GM21390 (cell line): ENCODE measurements around the gene FBLN2.

Experiments
- ATAC-seq: cut with Tn5 transposase; IDR thresholded peaks from one replicate; pipeline ENCODE4 v1.9.1; 2021; ENCODE audit not compliant: unreplicated experiment

The FBLN2 gene

DNA sequence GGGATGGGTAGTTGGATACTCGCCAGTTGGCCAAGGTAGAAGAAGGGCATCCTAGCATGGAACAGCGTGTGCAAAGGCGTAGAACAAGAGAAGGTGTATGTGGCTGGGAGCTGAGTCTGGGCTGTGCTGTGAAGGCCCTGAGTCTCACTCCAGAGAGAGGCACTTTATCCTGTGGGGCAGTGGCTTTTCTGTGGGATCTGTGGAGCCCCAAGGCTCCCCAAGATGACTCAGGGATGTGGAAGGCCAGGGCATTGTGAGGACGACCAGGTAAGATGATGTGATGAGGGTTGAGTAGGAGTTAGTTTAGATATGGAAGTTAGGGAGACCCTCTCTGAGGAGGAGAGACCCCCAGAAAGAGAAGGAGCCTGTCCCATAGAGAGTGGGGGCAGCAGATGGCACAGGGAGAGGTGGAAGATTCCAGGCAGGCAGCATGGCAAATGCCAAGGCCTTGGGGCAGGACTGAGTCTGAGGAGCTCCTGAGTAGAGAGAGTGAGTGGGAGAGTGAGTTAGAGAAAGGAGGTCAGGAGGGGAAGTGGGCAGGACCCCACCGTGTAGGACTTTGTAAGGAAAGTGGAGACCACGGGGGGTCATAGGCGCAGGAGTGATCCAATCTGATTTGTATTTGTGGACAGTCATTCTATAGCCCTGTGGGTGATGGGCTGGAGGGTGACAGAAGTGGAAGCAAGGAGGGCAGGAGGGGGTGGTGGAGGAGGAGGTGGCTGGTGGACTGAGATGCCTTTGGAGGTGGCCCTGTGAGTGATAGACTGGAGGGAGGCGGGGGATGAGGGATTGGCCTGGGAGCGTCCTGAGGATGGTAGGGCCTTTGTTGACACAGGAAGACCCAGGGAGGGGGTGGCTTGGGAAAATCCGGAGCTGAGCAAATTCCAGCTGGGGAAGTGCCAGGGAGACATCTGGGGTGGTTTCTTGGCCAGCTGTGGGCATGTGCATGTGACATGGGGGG lies 50.3 kb downstream of the FBLN2 start:
- no peak for ATAC-seq

DNA sequence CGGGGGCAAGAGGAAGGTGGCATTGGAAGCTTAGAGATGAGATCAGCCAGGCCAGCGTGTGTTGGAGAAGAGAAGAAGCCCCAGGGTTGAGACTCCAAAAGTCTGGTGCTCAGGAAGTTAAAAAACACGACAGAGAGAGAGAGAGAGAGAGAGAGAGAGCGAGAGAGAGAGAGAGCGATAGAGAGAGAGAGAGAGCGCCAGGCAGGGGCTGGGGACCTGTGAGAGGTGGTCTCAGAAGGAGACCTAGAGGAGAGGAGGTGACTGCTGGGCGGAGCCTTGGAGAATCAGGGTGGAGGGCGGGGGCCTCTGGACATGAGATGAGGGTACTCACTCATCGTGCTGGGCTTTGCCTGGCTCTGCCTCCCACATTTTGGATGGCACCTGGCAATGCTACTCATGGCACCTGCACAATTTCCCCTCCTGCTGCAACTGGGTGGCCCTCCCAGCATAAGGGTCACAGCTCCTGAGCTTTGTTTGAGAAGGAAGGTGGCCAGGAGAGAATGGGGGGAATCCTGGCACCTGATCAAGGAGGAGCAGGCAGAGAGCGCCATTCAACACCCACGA lies 51.0 kb downstream of the FBLN2 start:
- ATAC-seq = no peak

DNA sequence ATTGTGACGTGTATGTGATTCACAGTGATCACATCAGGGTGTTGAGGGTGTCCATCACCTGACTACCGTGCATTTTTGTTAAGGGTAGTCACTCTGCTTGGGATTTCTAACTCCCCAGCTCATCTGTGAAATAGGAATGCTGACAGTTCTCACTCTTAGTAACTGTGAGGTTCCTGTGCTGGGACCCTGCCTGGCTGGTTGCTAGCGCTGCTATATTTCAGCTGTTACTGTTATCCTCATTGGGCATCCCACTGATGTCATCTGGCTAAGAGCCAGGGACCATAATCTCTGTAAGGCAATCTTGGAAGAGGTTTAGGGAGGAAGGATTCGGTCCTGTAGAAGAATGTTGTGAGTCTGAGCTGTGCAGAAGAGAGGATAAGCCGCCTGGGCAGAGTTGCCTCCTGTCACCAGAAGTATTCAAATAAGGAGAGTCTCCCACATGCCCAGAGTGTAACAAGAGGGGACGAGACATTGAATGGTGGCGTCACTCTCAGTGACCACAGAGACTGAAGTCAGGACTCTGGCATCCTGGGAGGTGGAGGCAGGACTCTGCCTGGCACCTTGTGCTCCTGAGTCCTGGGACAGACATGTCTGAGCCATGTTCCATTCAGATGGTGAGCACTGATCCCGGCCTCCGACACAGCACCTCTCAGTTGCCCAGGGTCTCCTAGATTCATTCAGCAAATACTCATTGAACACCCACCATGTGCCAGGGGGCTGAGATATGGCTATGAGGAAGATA lies 52.2 kb downstream of the FBLN2 start:
- ATAC-seq = no peak

DNA sequence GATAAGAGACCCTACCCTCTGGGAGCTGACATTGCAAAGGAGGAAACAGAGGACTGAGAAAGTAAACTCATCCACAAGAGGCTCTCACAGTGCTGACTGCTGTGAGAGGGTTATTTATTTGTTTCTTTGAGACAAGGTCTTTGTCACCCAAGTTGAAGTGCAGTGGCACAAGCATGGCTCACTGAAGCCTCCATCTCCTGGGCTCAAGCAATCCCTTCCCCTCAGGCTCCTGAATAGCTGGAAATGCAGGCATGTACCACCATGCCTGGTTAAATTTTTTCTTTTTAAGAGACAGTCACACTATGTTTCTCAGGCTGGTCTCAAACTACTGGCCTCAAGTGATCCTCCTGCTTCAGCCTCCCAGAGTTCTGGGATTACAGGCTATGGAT lies 52.8 kb downstream of the FBLN2 start:
- ATAC-seq = no peak

DNA sequence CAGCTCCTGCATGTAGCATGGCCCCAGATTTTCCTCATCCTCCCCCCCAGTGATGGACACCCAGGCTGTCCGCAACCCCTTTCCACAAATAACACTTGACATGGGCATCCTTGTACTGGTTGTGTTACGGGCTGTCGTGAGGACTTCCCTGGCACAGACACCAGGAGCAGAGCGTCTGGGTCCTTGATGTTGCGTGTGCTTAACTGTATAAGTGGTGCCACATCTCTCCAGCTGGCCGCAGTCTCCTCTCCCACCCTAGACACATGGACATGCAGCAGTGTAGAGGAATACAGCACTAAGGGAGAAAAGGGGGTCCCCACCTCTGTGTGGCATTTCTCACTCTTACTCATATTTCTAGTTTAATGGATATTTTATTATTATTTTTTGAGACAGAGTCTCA lies 56.6 kb downstream of the FBLN2 start:
- no peak for ATAC-seq

DNA sequence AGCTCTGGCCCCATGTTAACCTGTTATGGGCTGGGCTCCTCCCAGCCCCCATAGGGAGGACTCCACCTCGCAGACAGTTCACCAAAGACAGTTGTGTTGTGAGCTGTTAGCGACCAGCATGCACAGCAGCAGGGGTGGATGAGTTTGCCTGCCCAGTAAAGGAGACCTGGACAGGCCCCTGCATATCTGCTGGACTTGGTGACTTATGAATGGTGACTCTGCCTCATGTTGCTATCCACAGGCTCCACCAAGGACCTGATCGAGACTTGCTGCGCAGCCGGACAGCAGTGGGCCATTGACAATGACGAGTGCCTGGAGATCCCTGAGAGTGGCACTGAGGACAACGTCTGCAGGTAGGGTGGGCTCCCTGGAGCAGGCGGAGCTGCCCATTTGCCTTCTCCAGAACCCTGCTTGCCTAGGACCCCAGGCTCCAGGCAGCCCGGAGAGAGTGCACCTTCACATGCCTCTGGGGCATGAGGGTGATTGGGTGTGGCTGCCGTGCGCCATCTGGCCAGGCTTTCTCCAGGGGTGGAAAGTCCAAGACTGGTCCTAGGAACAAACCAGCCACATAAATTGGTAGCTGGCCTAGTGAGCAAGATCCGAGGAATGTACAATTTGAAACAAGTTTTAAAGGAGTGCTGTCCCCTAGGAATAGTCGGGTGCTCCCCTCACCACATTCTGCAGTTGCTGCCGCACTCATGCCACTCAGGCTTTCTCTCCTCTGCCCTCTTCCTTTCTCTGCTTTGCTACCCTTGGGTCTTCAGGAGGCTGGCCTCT lies 59.1 kb downstream of the FBLN2 start:
- ATAC-seq = no peak

DNA sequence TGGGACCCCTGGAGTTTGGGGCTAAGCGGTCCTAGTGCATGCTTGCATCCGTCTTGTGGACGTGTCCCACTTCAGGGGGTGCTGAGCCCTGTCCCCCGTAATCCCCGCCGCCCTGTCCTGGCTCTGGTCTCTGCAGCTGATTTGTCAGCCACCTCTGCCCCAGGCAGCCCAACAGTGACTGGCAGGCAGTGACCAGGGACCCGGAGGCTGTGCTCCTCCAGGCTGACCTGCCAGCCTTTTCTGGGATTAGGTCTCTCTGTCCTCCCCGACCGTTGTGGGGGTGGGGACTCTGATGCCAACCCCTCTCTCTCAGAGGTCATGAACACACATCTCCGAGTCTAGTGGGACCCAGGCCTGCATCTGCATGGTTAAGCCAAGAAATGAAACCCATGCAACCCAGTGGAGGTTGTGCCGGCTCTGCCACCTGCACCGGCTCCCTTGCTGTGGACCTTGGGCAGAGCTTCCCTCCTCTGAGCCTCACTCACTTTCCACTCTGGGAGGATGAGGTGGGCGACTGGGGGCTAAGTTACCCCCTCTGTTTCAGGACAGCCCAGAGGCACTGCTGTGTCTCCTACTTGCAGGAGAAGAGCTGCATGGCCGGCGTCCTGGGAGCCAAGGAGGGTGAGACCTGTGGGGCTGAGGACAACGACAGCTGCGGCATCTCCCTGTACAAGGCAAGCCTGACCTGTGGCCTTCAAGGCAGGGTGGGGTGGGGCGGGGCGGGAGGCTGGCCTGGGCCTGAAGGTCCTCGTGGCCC lies 60.2 kb downstream of the FBLN2 start:
- no peak for ATAC-seq

DNA sequence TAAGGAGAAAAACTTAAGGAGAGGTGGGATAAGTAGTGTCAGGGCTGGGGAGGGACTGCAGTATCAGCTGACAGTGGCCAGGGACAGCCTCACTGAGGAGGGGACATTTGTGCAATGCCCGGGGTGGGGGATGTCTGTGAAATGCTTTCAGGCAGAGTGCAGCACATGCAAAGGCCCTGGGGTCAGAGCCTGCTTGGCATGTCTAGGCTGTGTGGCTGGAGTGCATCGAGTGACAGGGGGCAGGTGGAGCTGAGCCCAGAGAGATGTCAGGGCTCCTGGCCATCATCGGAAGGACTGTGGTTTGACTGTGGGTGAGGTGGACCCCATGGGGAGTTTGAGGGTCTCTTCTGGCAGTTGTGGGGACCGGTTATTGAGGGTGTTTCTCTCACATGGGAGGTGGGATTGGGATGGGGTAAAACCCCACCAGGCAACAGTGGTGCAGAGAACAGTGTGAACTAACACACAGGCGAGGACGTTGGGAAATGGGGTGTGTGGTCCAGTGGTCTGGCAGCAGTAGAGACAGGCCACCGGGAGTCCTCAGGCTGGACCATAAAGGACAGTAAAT lies 61.2 kb downstream of the FBLN2 start:
- no peak for ATAC-seq

DNA sequence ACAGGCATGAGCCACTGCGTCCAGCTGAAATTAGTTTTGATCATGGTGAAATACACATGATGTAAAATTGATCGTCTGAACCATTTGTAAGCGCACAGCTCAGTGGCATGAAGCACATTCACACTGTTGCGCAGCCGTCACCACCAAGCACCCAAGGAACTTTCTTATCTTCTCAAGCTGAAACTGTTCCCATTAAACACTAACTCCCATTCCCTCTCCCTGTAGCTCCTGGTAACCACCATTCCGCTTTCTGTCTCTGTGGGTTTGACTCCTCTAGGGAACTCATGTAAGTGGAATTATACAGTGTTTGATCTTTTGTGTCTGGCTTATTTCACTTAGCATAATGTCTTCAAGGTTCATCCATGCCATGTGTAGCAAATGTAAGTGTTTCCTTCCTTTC lies 62.3 kb downstream of the FBLN2 start:
- ATAC-seq = no peak

DNA sequence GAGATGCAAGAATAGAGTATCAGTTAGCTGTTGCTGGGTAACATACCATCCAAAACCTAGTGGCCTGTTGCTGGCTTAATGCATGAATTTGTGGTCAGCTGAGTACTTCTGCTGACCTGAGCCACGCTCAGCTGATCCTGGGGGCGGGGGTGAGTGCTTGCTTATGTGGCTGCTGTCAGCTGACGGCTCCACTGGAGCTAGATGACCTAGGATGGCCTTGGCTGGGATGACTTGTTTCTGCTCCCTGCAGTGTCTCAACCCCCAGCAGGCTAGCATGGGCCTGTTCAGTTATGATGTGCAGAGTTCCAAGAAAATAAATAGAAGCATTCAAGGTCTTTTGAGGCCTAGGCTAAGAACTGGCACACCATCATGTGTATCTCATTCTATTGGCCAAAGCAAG lies 63.9 kb downstream of the FBLN2 start:
- no peak for ATAC-seq

DNA sequence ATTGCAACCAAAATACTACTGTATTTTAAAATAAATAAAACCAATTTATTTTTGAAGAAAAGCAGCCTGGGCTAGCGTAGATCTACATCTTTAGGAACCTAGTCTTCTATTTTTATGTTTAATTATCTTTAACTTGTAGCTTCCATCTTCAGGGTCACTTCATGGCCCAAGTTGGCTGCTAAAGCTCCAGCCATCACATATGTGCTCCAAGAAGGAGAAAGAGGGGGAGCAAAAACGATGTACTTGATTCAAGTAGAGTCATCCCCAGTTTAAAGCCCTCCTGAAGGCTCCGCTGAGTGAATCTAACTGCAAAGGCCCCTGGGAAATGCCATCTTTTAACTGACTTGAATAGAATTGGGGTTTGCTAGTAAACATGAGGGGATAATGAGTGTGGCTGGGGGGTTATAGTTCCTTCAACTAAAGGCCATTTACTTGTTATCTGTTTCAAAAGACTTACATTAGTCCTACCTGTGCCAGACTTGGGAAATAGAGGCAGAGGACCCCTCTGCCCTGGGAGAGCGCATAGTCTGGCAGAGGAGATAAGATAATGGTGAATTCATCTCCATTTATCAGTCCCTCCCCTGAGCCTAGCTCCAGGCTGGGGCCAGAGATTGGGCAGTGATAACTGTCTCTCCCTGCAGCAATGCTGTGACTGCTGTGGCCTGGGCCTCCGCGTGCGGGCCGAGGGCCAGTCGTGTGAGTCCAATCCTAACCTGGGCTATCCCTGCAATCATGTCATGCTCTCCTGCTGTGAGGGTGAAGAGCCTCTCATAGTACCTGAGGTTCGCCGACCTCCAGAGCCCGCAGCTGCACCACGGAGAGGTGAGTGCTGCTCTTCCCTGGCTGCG lies 64.6 kb downstream of the FBLN2 start:
- no peak for ATAC-seq

DNA sequence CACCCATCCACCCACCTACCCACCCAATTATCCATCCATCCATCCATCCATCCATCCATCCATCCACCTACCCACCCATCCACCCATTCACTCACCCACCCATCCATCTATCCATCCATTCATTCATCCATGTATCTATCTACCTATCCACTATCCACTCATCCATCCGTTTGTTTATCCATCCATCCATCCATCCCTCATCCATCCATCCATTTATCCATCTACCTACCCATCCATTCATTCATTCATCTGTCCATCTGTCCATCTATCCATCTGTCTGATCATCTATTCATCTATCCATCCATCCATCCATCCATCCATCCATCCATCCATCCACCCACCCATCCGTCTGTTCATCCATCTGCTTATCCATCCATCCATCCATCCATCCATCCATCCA lies 65.7 kb downstream of the FBLN2 start:
- ATAC-seq = no peak

DNA sequence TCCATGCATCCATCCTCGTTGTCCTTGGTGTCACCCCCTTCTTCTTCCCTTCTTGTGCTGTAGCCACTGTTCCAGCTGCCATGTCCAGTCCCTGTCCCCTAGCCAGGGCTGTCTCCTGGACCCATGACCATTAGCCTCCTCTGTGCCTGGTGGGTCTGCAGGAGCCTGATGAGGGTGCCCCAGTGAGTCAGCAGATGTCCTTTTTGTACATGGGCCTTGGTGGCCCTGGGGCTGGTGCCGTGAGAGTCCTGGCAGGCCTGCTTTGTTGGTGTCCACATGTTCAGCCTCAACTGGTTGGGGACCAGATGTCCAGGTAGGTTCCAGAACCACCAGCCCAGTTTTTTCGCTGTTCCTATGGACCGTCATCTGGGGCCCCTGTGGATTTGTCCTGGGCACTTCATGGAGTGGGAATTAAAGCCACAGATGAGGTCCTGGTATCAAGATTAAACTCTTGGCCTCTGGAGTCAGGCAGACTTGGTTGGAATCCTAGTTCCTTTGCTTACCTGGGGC lies 66.1 kb downstream of the FBLN2 start:
- no peak for ATAC-seq

DNA sequence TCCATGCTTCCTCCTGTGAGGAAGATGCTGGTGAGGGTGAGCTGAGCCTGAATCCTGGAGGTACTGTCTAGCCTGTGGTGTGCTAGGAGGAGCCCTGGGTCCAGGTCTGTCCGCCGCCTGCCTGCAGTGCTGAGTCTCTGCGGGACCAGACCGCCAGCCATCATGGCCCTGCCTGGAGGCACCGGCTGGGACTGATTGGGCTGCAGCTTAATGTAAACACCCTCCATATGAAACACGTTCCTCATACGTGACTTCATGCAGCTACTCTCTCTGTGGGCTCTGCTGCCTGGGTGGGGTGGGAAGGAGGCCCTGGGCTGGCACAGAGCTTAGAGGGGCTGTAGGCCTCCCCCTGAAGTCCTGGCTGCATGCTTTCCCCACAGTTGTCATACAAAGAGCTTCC lies 67.4 kb downstream of the FBLN2 start:
- no peak for ATAC-seq

DNA sequence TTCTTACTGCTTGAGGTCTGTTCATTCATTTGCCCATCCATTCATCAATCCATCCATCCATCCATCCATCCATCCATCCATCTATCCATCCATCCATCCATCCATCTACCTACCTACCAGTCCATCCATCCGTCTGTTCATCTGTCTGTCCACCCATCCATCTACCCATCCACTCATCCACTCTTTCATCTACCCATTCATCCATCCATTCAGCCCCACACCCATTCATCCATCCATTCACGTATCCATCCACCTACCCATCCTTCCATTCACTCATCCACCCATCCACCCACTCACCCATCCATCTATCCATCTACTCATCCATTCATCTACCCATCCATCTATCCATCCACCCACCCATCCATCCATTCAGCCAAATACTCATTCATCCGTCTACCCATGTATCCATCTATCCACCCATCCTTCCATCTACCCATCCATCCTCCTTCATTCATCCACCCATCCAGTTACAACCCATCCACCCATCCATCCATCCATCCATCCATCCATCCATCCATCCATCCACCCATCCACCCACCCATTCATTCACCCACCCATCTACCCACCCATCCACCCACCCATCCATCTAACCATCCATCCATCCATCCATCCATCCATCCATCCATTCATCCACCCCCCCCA lies 68.3 kb downstream of the FBLN2 start:
- no peak for ATAC-seq

DNA sequence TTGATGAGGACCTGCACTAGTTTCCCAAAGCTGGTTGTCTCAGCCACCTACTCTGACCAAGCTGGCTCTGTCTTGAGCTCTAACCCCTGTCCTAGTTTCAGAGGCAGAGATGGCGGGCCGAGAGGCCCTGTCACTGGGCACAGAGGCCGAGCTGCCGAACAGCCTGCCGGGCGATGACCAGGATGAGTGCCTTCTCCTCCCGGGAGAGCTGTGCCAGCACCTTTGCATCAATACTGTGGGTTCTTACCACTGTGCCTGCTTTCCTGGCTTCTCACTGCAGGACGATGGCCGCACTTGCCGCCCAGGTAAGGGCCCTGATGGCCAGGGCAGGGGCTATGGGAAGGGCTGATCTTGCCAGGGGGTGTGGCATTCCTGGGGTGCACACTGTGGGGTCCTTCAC lies 69.1 kb downstream of the FBLN2 start:
- no peak for ATAC-seq

DNA sequence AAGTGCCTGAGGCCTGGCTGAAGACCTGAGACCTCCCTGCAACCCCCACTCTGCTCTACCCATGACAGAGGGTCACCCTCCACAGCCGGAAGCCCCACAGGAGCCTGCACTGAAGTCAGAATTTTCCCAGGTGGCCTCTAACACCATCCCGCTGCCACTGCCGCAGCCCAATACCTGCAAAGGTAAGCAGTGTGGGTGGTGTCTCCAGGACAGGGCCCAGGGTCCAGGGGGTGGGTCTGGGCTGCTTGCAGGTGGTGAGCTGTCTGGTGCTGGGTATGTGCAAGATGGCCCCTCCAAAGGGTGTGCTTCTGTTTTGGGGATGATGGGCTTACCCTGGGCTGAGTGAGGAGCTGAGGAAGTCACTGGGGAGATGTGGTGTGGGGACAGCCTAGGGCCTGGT lies 69.9 kb downstream of the FBLN2 start:
- no peak for ATAC-seq

DNA sequence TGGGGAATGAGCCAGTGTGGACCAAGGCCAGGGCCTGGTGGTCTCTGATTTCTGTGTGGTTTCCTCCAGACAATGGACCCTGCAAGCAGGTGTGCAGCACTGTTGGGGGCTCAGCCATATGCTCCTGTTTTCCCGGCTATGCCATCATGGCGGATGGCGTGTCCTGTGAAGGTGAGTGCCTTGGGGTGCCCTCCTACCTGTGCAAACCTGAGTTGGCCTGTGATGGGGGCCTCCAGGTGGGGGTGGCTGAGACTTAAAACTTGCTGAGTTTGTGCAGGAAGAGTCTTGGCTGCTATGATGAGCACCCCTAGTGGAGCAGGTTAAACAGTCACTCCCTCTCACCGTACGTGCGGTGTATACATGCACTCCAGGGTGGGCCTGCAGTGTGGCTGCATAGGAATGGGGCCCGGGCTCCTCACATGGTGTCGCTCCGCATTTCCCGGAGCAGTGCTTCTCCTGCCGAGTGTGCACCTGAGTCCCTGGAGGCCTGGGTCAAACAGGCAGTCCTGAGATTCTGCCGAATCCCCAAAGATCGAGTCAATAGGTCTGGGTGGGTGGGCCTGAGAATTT lies 70.8 kb downstream of the FBLN2 start:
- ATAC-seq = no peak
